Activated T-cell treated with anti-CD3 and anti-CD28 coated beads, Interleukin-2, amount 50 U/mL, for 24 hours (primary cell): Measurements from ENCODE around the gene HOXA4.

Experiments
- DNase-seq: peaks from one replicate; pipeline ENCODE4 v3.0.0-alpha.2; 2020
- H3K27ac Mint-ChIP-seq: 2 replicates; pipeline ENCODE4 v1.8.0; 2020; ENCODE audit warnings: mild to moderate bottlenecking, mixed read lengths
- H3K27me3 Mint-ChIP-seq: 2 replicates; pipeline ENCODE4 v1.8.0; 2020; ENCODE audit warnings: mixed read lengths
- H3K36me3 Mint-ChIP-seq: 2 replicates; pipeline ENCODE4 v1.8.0; 2020; ENCODE audit warnings: low read depth, mixed read lengths
- H3K4me1 Mint-ChIP-seq: 2 replicates; pipeline ENCODE4 v1.8.0; 2020; ENCODE audit warnings: low read depth, mixed read lengths
- H3K4me3 Mint-ChIP-seq: 2 replicates; pipeline ENCODE4 v1.8.0; 2020; ENCODE audit warnings: mild to moderate bottlenecking, moderate library complexity, mixed read lengths
- H3K9me3 Mint-ChIP-seq: 2 replicates; pipeline ENCODE4 v1.8.0; 2020; ENCODE audit warnings: mixed read lengths

HOXA4 gene

GRCh38 chr7:27128776-27129728 is 1.5 kb downstream of the HOXA4 start:
- Mint-ChIP-seq H3K27ac (no peak overlapping the region), H3K27me3 (peaks cover 83% of the 10 kb centered on the region), H3K4me1 (peaks cover 8% of the 10 kb centered on the region), H3K9me3 (no peaks in the 10 kb centered on the region), H3K4me3 (no peak overlapping the region), H3K36me3 (no peaks in the 10 kb centered on the region)
- DNase-seq: no peak

- H3K9me3 Mint-ChIP-seq: no peaks in the 10 kb centered on the region
- H3K4me3 Mint-ChIP-seq: no peak overlapping the region
- no peak overlapping the region for H3K27ac Mint-ChIP-seq
- peaks cover 3% of the 10 kb centered on the region for H3K4me1 Mint-ChIP-seq
- no peak for DNase-seq
- H3K27me3 Mint-ChIP-seq: peaks cover 78% of the 10 kb centered on the region
- no peaks in the 10 kb centered on the region for H3K36me3 Mint-ChIP-seq
These were observed 2.5 kb downstream of the HOXA4 start for GRCh38 chr7:27128034-27128433.

- H3K4me3 Mint-ChIP-seq: no peak overlapping the region
- H3K9me3 Mint-ChIP-seq: no peaks in the 10 kb centered on the region
- peaks cover 3% of the 10 kb centered on the region for H3K4me1 Mint-ChIP-seq
- no peaks in the 10 kb centered on the region for H3K36me3 Mint-ChIP-seq
- no peak for DNase-seq
- peaks cover 67% of the 10 kb centered on the region for H3K27me3 Mint-ChIP-seq
- H3K27ac Mint-ChIP-seq: no peak overlapping the region
These were observed 3.8 kb downstream of the HOXA4 start for GRCh38 chr7:27126596-27127327.

- no peaks in the 10 kb centered on the region for H3K9me3 Mint-ChIP-seq
- no peaks in the 10 kb centered on the region for H3K36me3 Mint-ChIP-seq
These were observed 4.6 kb downstream of the HOXA4 start for GRCh38 chr7:27125986-27126394.

GRCh38 chr7:27124902-27125689 is 5.5 kb downstream of the HOXA4 start:
- no peak overlapping the region for H3K27ac Mint-ChIP-seq
- H3K9me3 Mint-ChIP-seq: no peaks in the 10 kb centered on the region
- H3K27me3 Mint-ChIP-seq: peaks cover 59% of the 10 kb centered on the region
- no peaks in the 10 kb centered on the region for H3K36me3 Mint-ChIP-seq
- no peaks in the 10 kb centered on the region for H3K4me1 Mint-ChIP-seq
- no peak for DNase-seq
- H3K4me3 Mint-ChIP-seq: no peak overlapping the region

More at GRCh38 chr7:27125986-27126394, 4.6 kb downstream of the HOXA4 start:
- Mint-ChIP-seq H3K27ac (no peak overlapping the region), H3K4me1 (no peaks in the 10 kb centered on the region), H3K27me3 (peaks cover 60% of the 10 kb centered on the region), H3K4me3 (no peak overlapping the region)
- no peak for DNase-seq

- no peak for DNase-seq
- no peak overlapping the region for H3K27ac Mint-ChIP-seq
- no peak overlapping the region for H3K4me3 Mint-ChIP-seq
- H3K9me3 Mint-ChIP-seq: no peaks in the 10 kb centered on the region
- H3K36me3 Mint-ChIP-seq: no peaks in the 10 kb centered on the region
- no peaks in the 10 kb centered on the region for H3K4me1 Mint-ChIP-seq
- H3K27me3 Mint-ChIP-seq: peaks cover 56% of the 10 kb centered on the region
These were observed 6.3 kb downstream of the HOXA4 start for GRCh38 chr7:27124096-27124901.

- no peaks in the 10 kb centered on the region for H3K4me1 Mint-ChIP-seq
- H3K36me3 Mint-ChIP-seq: no peaks in the 10 kb centered on the region
- no peaks in the 10 kb centered on the region for H3K9me3 Mint-ChIP-seq
- no peak overlapping the region for H3K27ac Mint-ChIP-seq
- H3K27me3 Mint-ChIP-seq: peaks cover 49% of the 10 kb centered on the region
- H3K4me3 Mint-ChIP-seq: no peak overlapping the region
- DNase-seq: no peak
These were observed 7.0 kb downstream of the HOXA4 start for GRCh38 chr7:27123477-27124053.

- H3K4me3 Mint-ChIP-seq: no peak overlapping the region
These were observed 7.5 kb downstream of the HOXA4 start for GRCh38 chr7:27123007-27123476.

GRCh38 chr7:27122077-27122910 is 8.3 kb downstream of the HOXA4 start:
- H3K9me3 Mint-ChIP-seq: no peaks in the 10 kb centered on the region

More at GRCh38 chr7:27123007-27123476, 7.5 kb downstream of the HOXA4 start:
- H3K27ac Mint-ChIP-seq: no peak overlapping the region
- H3K27me3 Mint-ChIP-seq: peaks cover 47% of the 10 kb centered on the region
- no peak for DNase-seq
- H3K9me3 Mint-ChIP-seq: no peaks in the 10 kb centered on the region
- no peaks in the 10 kb centered on the region for H3K36me3 Mint-ChIP-seq
- no peaks in the 10 kb centered on the region for H3K4me1 Mint-ChIP-seq

GRCh38 chr7:27121684-27122076 is 8.9 kb downstream of the HOXA4 start:
- no peak overlapping the region for H3K27ac Mint-ChIP-seq
- H3K9me3 Mint-ChIP-seq: no peaks in the 10 kb centered on the region
- no peak overlapping the region for H3K4me3 Mint-ChIP-seq
- H3K36me3 Mint-ChIP-seq: no peaks in the 10 kb centered on the region
- H3K4me1 Mint-ChIP-seq: no peaks in the 10 kb centered on the region
- H3K27me3 Mint-ChIP-seq: peaks cover 37% of the 10 kb centered on the region
- no peak for DNase-seq

More at GRCh38 chr7:27122077-27122910, 8.3 kb downstream of the HOXA4 start:
- no peaks in the 10 kb centered on the region for H3K36me3 Mint-ChIP-seq
- no peaks in the 10 kb centered on the region for H3K4me1 Mint-ChIP-seq
- no peak overlapping the region for H3K4me3 Mint-ChIP-seq
- no peak overlapping the region for H3K27ac Mint-ChIP-seq
- DNase-seq: no peak
- H3K27me3 Mint-ChIP-seq: peaks cover 43% of the 10 kb centered on the region

GRCh38 chr7:27119412-27119911 is 11.1 kb downstream of the HOXA4 start:
- DNase-seq: no peak
- Mint-ChIP-seq H3K27ac (no peak overlapping the region), H3K27me3 (peaks cover 26% of the 10 kb centered on the region), H3K36me3 (no peaks in the 10 kb centered on the region), H3K4me1 (no peaks in the 10 kb centered on the region), H3K9me3 (no peaks in the 10 kb centered on the region), H3K4me3 (no peak overlapping the region)

GRCh38 chr7:27118580-27118979 is 12.0 kb downstream of the HOXA4 start:
- DNase-seq: no peak
- no peak overlapping the region for H3K4me3 Mint-ChIP-seq
- H3K27ac Mint-ChIP-seq: no peak overlapping the region
- no peaks in the 10 kb centered on the region for H3K36me3 Mint-ChIP-seq
- no peaks in the 10 kb centered on the region for H3K9me3 Mint-ChIP-seq
- peaks cover 21% of the 10 kb centered on the region for H3K27me3 Mint-ChIP-seq
- no peaks in the 10 kb centered on the region for H3K4me1 Mint-ChIP-seq
